HEK293 (cell line): ENCODE data around the gene CUTC.

Experiments used
- CTCF ChIA-PET: fragments of 350-600 bp; formaldehyde crosslinking; extraction: SDS; loops from one replicate; lab custom pipeline; 2021; ENCODE audit warnings: antibody characterized with exemption; lab: Yijun Ruan, JAX
- POLR2A ChIA-PET: fragments of 300-600 bp; formaldehyde crosslinking; extraction: SDS; loops from one replicate; lab custom pipeline; 2020; ENCODE audit warnings: antibody characterized with exemption, inconsistent platforms; lab: Yijun Ruan, JAX
- H3K27ac ChIP-seq: fragments of 200-500 bp; sonication (Bioruptor generic); 2 replicates; pipeline ENCODE4 v1.5.1; 2014; ENCODE audit warnings: low read depth, low read length, control low read depth, inconsistent platforms; ENCODE audit errors: extremely low read depth
- H3K36me3 ChIP-seq, 2 experiments: fragments of 200-500 bp in 1 of 2; sonication (Bioruptor generic) in 1 of 2; 1 replicate in 1 of 2; 2 replicates in 1 of 2; pipeline ENCODE4 v1.5.1; 2014 to 2017; ENCODE audit warnings: inconsistent platforms in 2 of 2, low read length in 2 of 2; ENCODE audit not compliant: control insufficient read depth in 2 of 2, insufficient read depth in 1 of 2
- H3K4me1 ChIP-seq: fragments of 200-500 bp; sonication (Bioruptor generic); 2 replicates; pipeline ENCODE4 v1.5.1; 2014; ENCODE audit warnings: mild to moderate bottlenecking, low read length, inconsistent platforms; ENCODE audit not compliant: control insufficient read depth, insufficient read depth
- H3K4me3 ChIP-seq: 2 replicates; pipeline ENCODE4 v1.5.1; 2011; ENCODE audit warnings: low read depth, mild to moderate bottlenecking, control low read depth, low read length, moderate library complexity
- H3K9me3 ChIP-seq: fragments of 200-500 bp; sonication (Bioruptor generic); 2 replicates; pipeline ENCODE4 v1.5.1; 2014; ENCODE audit warnings: low read depth, low read length, inconsistent platforms; ENCODE audit not compliant: control insufficient read depth, insufficient read depth
- INSM2 ChIP-seq: fragments of 450-650 bp; formaldehyde crosslinking; IDR thresholded peaks from 2 replicates; pipeline ENCODE4 v1.5.1; 2016; ENCODE audit warnings: missing biosample characterization, missing genetic modification characterization
- KLF10 ChIP-seq: fragments of 450-650 bp; IDR thresholded peaks from 2 replicates; pipeline ENCODE4 v1.5.1; 2018; ENCODE audit warnings: missing biosample characterization, mild to moderate bottlenecking, missing genetic modification characterization
- KLF9 ChIP-seq: fragments of 450-650 bp; formaldehyde crosslinking; IDR thresholded peaks from 2 replicates; pipeline ENCODE4 v1.5.1; 2016; ENCODE audit warnings: missing biosample characterization, missing genetic modification characterization, low read depth
- PRDM6 ChIP-seq: fragments of 450-650 bp; formaldehyde crosslinking; IDR thresholded peaks from 2 replicates; pipeline ENCODE4 v1.5.1; 2017; ENCODE audit warnings: missing biosample characterization, missing genetic modification characterization
- SCRT2 ChIP-seq: fragments of 450-650 bp; formaldehyde crosslinking; IDR thresholded peaks from 2 replicates; pipeline ENCODE4 v1.5.1; 2016; ENCODE audit warnings: missing biosample characterization, missing genetic modification characterization
- ZNF121 ChIP-seq: fragments of 450-650 bp; formaldehyde crosslinking; IDR thresholded peaks from 2 replicates; pipeline ENCODE4 v1.5.1; 2016; ENCODE audit warnings: missing biosample characterization, missing genetic modification characterization
- ZNF223 ChIP-seq: fragments of 450-650 bp; formaldehyde crosslinking; IDR thresholded peaks from 2 replicates; pipeline ENCODE4 v1.5.1; 2016; ENCODE audit warnings: missing biosample characterization, missing genetic modification characterization
- ZNF292 ChIP-seq: fragments of 450-650 bp; formaldehyde crosslinking; IDR thresholded peaks from 2 replicates; pipeline ENCODE4 v1.5.1; 2016; ENCODE audit warnings: low read depth, missing biosample characterization, missing genetic modification characterization, borderline replicate concordance
- ZNF394 ChIP-seq: fragments of 450-650 bp; formaldehyde crosslinking; IDR thresholded peaks from 2 replicates; pipeline ENCODE4 v1.5.1; 2016; ENCODE audit warnings: missing biosample characterization, missing genetic modification characterization, mild to moderate bottlenecking, moderate library complexity, borderline replicate concordance
- ZNF473 ChIP-seq: fragments of 450-650 bp; formaldehyde crosslinking; IDR thresholded peaks from 2 replicates; pipeline ENCODE4 v1.5.1; 2017; ENCODE audit warnings: missing biosample characterization, missing genetic modification characterization
- ZNF548 ChIP-seq: fragments of 450-650 bp; formaldehyde crosslinking; IDR thresholded peaks from 2 replicates; pipeline ENCODE4 v1.5.1; 2016; ENCODE audit warnings: missing biosample characterization, missing genetic modification characterization
- ZNF792 ChIP-seq: fragments of 450-650 bp; formaldehyde crosslinking; IDR thresholded peaks from 2 replicates; pipeline ENCODE4 v1.5.1; 2016; ENCODE audit warnings: missing biosample characterization, missing genetic modification characterization
- ZSCAN30 ChIP-seq: fragments of 450-650 bp; IDR thresholded peaks from 2 replicates; pipeline ENCODE4 v1.5.1; 2018; ENCODE audit warnings: missing biosample characterization, mild to moderate bottlenecking, missing genetic modification characterization, moderate library complexity
- TF ChIP-seq, protein P1 (sequence below): fragments of 450-650 bp; formaldehyde crosslinking; IDR thresholded peaks from 2 replicates; pipeline ENCODE4 v1.5.1; 2016; ENCODE audit warnings: missing biosample characterization, missing genetic modification characterization
- TF ChIP-seq, protein P2 (sequence below): fragments of 450-650 bp; formaldehyde crosslinking; IDR thresholded peaks from 2 replicates; pipeline ENCODE4 v1.5.1; 2016; ENCODE audit warnings: missing biosample characterization, missing genetic modification characterization, borderline replicate concordance

Gene CUTC

GRCh38 chr10:99708428-99709012, 23.5 kb upstream of the CUTC start:
- no peak overlapping the region for H3K4me3 ChIP-seq
- TF ChIP-seq PRDM6 (tag by site-specific recombination) (no peak), ZNF548 (tag by site-specific recombination) (no peak), INSM2 (tag by site-specific recombination) (no peak), ZNF223 (tag by site-specific recombination) (no peak), KLF9 (tag by site-specific recombination) (no peak), ZNF473 (tag by site-specific recombination) (no peak), ZNF792 (tag by site-specific recombination) (no peak), ZNF121 (tag by site-specific recombination) (no peak), KLF10 (tag by site-specific recombination) (no peak), ZNF394 (tag by site-specific recombination) (no peak), ZSCAN30 (tag by site-specific recombination) (no peak), ZNF292 (no peak)
- TF ChIP-seq, protein P1, sequence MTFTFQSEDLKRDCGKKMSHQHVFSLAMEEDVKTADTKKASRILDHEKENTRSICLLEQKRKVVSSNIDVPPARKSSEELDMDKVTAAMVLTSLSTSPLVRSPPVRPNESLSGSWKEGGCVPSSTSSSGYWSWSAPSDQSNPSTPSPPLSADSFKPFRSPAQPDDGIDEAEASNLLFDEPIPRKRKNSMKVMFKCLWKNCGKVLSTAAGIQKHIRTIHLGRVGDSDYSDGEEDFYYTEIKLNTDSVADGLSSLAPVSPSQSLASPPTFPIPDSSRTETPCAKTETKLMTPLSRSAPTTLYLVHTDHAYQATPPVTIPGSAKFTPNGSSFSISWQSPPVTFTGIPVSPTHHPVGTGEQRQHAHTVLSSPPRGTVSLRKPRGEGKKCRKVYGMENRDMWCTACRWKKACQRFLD, result no peak
- TF ChIP-seq, protein P2, sequence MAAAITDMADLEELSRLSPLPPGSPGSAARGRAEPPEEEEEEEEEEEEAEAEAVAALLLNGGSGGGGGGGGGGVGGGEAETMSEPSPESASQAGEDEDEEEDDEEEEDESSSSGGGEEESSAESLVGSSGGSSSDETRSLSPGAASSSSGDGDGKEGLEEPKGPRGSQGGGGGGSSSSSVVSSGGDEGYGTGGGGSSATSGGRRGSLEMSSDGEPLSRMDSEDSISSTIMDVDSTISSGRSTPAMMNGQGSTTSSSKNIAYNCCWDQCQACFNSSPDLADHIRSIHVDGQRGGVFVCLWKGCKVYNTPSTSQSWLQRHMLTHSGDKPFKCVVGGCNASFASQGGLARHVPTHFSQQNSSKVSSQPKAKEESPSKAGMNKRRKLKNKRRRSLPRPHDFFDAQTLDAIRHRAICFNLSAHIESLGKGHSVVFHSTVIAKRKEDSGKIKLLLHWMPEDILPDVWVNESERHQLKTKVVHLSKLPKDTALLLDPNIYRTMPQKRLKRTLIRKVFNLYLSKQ (tag by site-specific recombination), result no peak
- TF ChIP-seq, all 188 proteins: peak for 0
- Histone ChIP-seq H3K9me3 (no peaks in the 10 kb centered on the region), H3K36me3 (peaks cover 19 to 81% of the 10 kb centered on the region in 2 experiments), H3K4me1 (no peaks in the 10 kb centered on the region), H3K27ac (no peak overlapping the region)
- ChIA-PET CTCF (interaction anchor here (0.7 to 3.1 kb wide), 4 partner anchors 79 to 273 kb away, joined by 3 to 14 read pairs (median 4); no protein-coding TSS in a partner anchor), POLR2A (no interaction called here)

GRCh38 chr10:99709480-99710229, 22.4 kb upstream of the CUTC start:
- no peaks in the 10 kb centered on the region for H3K9me3 ChIP-seq
- TF ChIP-seq SCRT2, result 0 out of 2 replicates have a peak, but pooled peaks have one; percentile 18
- TF ChIP-seq, protein P1, result no peak
- peaks cover 29 to 81% of the 10 kb centered on the region in 2 experiments for H3K36me3 ChIP-seq
- no peaks in the 10 kb centered on the region for H3K4me1 ChIP-seq
- no peak overlapping the region for H3K27ac ChIP-seq
- ChIA-PET POLR2A (no interaction called here), CTCF (interaction anchor here (0.6 to 3.1 kb wide), 6 partner anchors 46 to 274 kb away, joined by 3 to 14 read pairs (median 8); no protein-coding TSS in a partner anchor)
- no peak overlapping the region for H3K4me3 ChIP-seq
